Loucy (cell line): ENCODE results near the gene APOA4.

Source experiments
- H2AFZ ChIP-seq: fragments of 200-600 bp; sonication (generic); 2 replicates; pipeline ENCODE4 v1.6.0; 2016; ENCODE audit warnings: antibody characterized with exemption, mild to moderate bottlenecking, low read length, moderate library complexity
- H3F3A ChIP-seq: fragments of 200-600 bp; 2 replicates; pipeline ENCODE4 v1.6.0; 2016; ENCODE audit warnings: antibody characterized with exemption, low read depth, mild to moderate bottlenecking
- H3K27me3 ChIP-seq: fragments of 200-600 bp; sonication (generic); 2 replicates; pipeline ENCODE4 v1.6.1; 2014; ENCODE audit warnings: low read length, mild to moderate bottlenecking; ENCODE audit not compliant: insufficient read depth, poor library complexity, severe bottlenecking
- H3K36me3 ChIP-seq: fragments of 200-600 bp; sonication (generic); 2 replicates; pipeline ENCODE4 v1.6.1; 2016; ENCODE audit warnings: low read length; ENCODE audit not compliant: insufficient read depth
- H3K4me1 ChIP-seq: fragments of 200-600 bp; sonication (generic); 2 replicates; pipeline ENCODE4 v1.5.1; 2014; ENCODE audit warnings: low read length, mild to moderate bottlenecking; ENCODE audit not compliant: insufficient read depth, poor library complexity, severe bottlenecking
- H3K4me2 ChIP-seq: fragments of 200-600 bp; sonication (generic); 2 replicates; pipeline ENCODE4 v1.6.0; 2014; ENCODE audit warnings: antibody characterized with exemption, low read length, low read depth, mild to moderate bottlenecking; ENCODE audit not compliant: poor library complexity, severe bottlenecking
- H3K4me3 ChIP-seq: fragments of 200-600 bp; sonication (generic); 2 replicates; pipeline ENCODE4 v1.5.1; 2014; ENCODE audit warnings: low read length, mild to moderate bottlenecking, mixed read lengths; ENCODE audit not compliant: poor library complexity, severe bottlenecking
- H3K79me2 ChIP-seq: fragments of 200-600 bp; sonication (generic); 2 replicates; pipeline ENCODE4 v1.6.1; 2014; ENCODE audit warnings: low read length; ENCODE audit not compliant: insufficient read depth
- H3K9ac ChIP-seq: fragments of 200-600 bp; sonication (generic); 2 replicates; pipeline ENCODE4 v1.6.0; 2014; ENCODE audit warnings: mild to moderate bottlenecking, low read depth, low read length, moderate library complexity; ENCODE audit not compliant: poor library complexity, severe bottlenecking
- H3K9me2 ChIP-seq: fragments of 200-600 bp; sonication (generic); replicated peaks from 2 replicates; pipeline ENCODE4 v1.6.1; 2016; ENCODE audit warnings: low read depth, low read length, mixed read lengths
- H3K9me3 ChIP-seq: fragments of 200-600 bp; sonication (generic); 2 replicates; pipeline ENCODE4 v1.6.1; 2014; ENCODE audit warnings: mild to moderate bottlenecking, antibody characterized with exemption, low read length, low read depth; ENCODE audit not compliant: insufficient read depth
- H4K20me1 ChIP-seq: fragments of 200-600 bp; sonication (generic); 2 replicates; pipeline ENCODE4 v1.6.0; 2014; ENCODE audit warnings: antibody characterized with exemption, low read length, mild to moderate bottlenecking; ENCODE audit not compliant: insufficient read depth, poor library complexity, severe bottlenecking
- CTCF ChIP-seq: fragments of 200-600 bp; sonication (generic); conservative IDR thresholded peaks from 2 replicates; pipeline ENCODE4 v1.5.1; 2014; ENCODE audit warnings: mild to moderate bottlenecking, antibody characterized with exemption, low read length
- EZH2phosphoT487 ChIP-seq: fragments of 200-600 bp; IDR thresholded peaks from 2 replicates; pipeline ENCODE4 v1.6.1; 2018; ENCODE audit warnings: antibody characterized with exemption, mild to moderate bottlenecking, moderate library complexity, borderline replicate concordance

Gene APOA4

GRCh38 chr11:116843661-116844060 is 20.6 kb upstream of the APOA4 start:
- peaks cover 44% of the 10 kb centered on the region; the same call in 1 of the 2 replicates for H3K36me3 ChIP-seq
- TF ChIP-seq EZH2phosphoT487 (no peak), CTCF (no peak)

GRCh38 chr11:116842909-116843308 is 19.8 kb upstream of the APOA4 start:
- Histone ChIP-seq H3K36me3 (peaks cover 42% of the 10 kb centered on the region; the same call in 1 of the 2 replicates), H2AFZ (no peak overlapping the region), H3K9ac (no peak overlapping the region), H3K27me3 (no peaks in the 10 kb centered on the region), H3K4me1 (peaks cover 14% of the 10 kb centered on the region), H3K79me2 (no peaks in the 10 kb centered on the region), H3K4me3 (no peak overlapping the region), H4K20me1 (no peaks in the 10 kb centered on the region), H3F3A (no peaks in the 10 kb centered on the region), H3K9me3 (no peaks in the 10 kb centered on the region), H3K9me2 (no peaks in the 10 kb centered on the region), H3K4me2 (no peak overlapping the region)
- TF ChIP-seq CTCF (no peak), EZH2phosphoT487 (no peak)

More at GRCh38 chr11:116843661-116844060, 20.6 kb upstream of the APOA4 start:
- Histone ChIP-seq H3F3A (no peaks in the 10 kb centered on the region), H4K20me1 (no peaks in the 10 kb centered on the region), H3K9me3 (no peaks in the 10 kb centered on the region), H3K9me2 (no peaks in the 10 kb centered on the region), H3K79me2 (no peaks in the 10 kb centered on the region), H2AFZ (no peak overlapping the region), H3K4me1 (peaks cover 14% of the 10 kb centered on the region), H3K4me3 (no peak overlapping the region), H3K4me2 (no peak overlapping the region), H3K27me3 (no peaks in the 10 kb centered on the region), H3K9ac (no peak overlapping the region)

GRCh38 chr11:116842117-116842516 is 19.0 kb upstream of the APOA4 start:
- Histone ChIP-seq H3K9me2 (no peaks in the 10 kb centered on the region), H3K4me2 (no peak overlapping the region), H3K27me3 (no peaks in the 10 kb centered on the region), H3K36me3 (peaks cover 35% of the 10 kb centered on the region; the same call in 1 of the 2 replicates), H3K9ac (no peak overlapping the region), H3K4me3 (no peak overlapping the region), H3K4me1 (peaks cover 14% of the 10 kb centered on the region), H2AFZ (no peak overlapping the region), H3K9me3 (no peaks in the 10 kb centered on the region), H3F3A (no peaks in the 10 kb centered on the region), H3K79me2 (no peaks in the 10 kb centered on the region), H4K20me1 (no peaks in the 10 kb centered on the region)
- TF ChIP-seq CTCF (no peak), EZH2phosphoT487 (no peak)
